Stimulated activated CD8-positive, alpha-beta memory T cell treated with anti-CD3 and anti-CD28 coated beads, Interleukin-7, amount 100 ng/mL, for 24 hours (primary cell): ENCODE results near the gene IFNGR2.
"Not testable (repeated sequence)": the region's sequence is repeated elsewhere in the genome, so short reads cannot be mapped to it uniquely, and the experiment has no call there.

Source experiments
- DNase-seq: peaks from one replicate; pipeline ENCODE4 v3.0.0-alpha.2; 2020; ENCODE audit warnings: low read depth

Gene IFNGR2

DNA sequence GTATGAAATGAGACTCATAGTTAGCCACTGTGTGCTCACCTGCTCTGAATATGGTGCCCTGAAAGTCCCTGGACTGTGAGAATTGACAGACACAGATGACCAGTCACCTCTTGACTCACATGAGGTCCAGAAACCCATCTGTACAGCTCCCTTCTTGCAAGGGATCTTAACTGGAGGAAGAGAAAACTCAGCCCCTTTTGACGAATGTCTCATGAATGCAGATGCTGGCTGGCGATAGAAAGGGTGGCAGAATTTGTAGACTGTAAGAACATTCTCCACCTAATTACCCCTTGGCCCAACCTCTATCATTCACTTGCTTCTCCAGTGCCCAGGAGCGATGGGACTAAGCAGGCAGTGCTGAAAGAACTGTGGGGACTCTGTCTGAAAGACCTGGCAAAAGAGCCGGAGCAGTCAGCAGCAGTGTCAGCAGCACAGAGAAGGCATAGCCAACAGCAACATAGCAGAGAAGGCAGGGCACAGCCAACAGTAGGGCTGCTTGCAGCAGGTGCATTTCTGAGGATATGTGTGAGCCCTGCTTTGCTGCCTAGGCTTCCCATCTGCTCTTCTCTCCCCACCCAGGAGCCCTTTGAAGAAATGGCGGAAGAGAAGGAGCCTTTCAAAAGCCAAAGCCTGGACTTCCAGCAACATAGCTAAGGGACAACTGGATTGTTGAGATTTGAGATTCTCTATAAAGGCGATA lies 25.8 kb upstream of the IFNGR2 start:
- DNase-seq: no peak

DNA sequence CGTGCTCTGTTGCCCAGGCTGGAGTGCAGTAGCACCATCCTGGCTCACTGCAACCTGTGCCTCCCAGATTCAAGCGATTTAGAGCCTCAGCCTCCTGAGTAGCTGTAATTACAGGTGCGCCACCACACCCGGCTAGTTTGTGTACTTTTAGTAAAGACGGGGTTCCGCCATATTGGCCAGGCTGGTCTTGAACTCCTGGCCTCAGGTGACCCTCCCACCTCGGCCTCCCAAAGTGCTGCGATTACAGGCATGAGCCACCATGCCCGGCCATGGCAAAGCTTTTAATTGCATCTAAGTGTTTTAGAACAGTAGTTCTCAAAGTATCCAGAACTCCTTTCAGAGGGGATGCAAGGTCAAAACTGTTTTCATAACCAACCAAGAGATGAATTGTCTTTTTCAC lies 25.1 kb upstream of the IFNGR2 start:
- DNase-seq: no peak

DNA sequence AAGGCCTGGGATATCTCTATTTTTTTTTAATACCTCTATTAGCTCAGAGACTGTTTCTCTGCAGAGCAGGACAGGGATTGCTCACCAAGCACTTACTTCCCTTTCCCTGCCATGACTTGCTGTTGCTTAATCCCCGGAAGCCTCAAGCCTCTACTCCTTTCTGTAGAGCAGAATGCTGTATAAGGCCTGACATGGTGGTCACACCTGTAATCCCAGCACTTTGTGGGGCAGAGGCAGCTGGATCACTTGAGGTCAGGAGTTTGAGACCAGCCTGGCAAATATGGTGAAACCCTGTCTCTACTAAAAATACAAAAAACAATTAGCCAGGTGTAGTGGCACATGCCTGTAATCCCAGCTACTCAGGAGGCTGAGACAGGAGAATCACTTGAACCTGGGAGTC lies 23.3 kb upstream of the IFNGR2 start:
- DNase-seq: not testable (repeated sequence)

DNA sequence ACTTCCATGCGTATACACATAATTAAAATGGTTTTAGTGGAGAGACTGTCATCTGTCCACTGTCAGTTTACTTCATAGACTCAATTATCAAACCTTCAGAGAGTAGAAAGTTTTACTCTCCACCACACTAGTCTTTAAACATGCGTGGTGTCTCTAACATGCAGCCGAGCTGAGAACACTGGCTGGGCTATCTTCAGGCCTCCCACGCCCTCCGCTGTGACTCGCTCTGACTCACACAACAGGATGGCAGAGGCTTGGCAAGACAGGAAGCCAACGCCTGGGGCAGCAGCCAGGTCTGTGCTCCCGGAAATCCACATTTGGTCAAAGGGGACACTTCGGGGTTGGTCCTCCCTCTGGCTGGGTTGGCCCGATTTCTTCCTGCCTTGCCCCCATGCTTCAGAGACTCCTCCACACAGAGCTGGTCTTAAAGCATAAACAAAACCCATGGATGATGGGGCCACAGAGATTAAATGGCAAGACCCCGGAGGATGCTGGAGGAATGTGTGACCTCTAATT lies 22.7 kb upstream of the IFNGR2 start:
- DNase-seq: peak; percentile 73

DNA sequence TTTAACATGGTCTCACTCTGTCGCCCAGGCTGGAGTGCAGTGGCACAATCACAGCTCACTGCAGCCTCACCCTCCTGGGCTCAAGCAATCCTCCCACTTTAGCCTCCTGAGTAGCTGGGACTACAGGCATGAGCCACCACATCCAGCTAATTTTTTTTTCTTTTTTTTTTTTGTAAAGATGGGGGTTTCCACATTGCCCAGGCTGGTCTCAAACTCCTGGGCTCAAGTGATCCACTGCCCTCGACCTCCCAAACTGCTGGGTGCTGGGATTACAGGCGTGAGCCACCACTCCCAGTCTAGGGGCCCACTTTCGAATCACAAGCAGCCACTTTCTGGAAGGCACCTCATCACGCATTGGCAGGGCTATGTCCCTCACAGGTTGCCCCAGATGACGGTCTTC lies 21.8 kb upstream of the IFNGR2 start:
- DNase-seq: not testable (repeated sequence)

DNA sequence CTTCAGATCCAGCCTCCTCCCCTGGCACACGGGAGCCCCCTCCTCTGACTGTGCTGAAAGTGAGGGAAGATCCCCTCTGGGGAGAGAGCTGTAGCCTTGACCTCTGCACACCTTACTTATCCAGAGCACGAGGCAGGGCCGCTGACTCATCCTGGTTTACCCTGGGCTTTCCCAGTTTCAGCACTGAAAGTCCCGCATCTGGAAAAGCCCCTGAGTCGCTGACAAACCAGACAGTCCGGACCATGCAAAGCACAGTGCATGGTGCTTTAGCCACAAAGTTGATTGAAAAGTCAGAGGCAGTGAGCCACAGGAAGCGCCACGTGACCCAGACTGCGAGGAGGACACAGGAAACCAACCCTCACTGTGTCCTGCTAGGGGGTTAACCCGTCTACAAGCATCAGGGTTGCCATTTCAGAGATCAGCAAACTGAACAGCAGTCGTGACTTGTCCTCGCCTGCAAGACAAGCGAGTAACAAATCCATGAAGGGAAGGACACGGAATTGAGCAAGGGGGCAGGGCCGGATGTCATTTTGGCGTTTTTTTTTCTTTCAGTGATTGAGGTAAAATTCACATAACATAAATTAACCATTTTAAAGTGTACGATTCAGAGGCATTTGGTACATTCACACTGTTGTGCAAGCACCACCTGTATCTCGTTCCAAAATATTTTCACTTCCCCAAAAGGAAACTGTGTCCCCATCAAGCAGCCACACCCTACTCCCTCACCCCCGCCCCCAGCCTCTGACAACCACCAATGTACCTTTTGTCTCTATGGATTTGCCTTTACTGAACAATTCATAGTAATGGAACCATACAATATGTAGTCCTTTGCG lies 19.9 kb upstream of the IFNGR2 start:
- DNase-seq: peak; percentile 46

DNA sequence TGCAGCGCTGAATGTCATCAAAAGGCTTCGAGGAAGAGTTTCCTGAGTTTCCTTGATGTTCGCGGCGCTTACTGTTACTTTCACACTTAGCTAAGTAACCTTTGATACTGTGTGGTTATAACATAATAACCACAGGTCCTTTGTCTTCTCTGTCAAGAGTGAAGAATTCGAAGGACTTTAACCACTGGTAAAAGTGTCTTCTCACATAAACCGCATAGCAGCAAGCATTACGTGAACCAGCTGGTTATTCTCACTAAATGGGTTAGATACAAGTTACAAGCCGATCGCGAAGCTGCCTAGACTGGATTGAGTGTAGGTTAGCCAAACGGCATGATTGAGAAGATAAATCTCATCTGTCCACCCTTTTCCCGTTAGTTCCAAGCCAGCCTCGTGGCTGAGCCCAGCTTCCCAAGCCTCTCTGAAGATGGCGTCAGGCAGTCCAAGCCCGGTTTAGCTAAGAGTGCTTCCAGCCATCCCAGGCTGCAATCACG lies 18.3 kb upstream of the IFNGR2 start:
- no peak for DNase-seq

DNA sequence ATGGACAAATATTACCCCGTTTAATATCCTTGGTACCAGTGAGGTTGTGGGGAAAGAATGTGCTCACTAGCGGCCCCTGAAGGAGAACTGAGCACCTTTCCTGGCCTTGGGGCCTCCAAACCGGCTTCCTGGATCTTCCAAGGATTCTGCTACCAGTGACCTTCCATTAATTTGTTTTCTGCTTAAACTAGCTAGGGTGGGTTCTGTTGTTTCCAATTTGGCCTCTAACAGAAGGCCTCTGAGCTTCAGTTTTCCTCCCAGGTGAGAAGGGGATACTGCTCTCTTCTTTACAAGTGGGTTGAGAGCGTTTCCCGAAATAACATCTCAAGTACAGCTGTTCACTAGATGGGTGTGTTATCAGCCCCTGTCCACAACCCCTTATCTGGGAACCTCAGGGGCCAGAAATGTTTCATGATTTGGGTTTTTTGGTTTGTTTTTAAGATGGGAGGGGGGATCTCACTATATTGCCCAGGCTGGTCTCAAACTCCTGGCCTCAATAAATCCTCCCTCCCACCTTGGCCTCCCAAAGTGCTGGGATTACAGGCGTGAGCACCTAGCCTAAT lies 16.9 kb upstream of the IFNGR2 start:
- no peak for DNase-seq

DNA sequence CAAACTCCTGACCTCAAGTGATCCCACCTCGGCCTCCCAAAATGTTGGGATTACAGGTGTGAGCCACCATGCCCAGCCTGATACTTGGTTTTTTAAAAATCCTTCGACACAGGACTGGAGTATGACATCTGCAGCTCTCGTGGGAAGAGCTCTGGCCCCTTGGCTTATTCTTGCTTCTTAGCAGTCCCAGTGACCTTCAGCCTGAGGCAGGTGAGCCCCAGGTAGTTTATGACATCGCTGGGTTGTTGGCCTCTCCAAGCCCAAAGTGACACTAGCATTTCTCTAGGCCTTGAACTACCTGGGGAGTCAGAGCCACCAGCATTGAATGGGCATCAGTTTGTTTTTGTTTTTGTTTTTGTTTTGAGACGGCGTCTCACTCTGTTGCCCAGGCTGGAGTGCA lies 15.9 kb upstream of the IFNGR2 start:
- no peak for DNase-seq

DNA sequence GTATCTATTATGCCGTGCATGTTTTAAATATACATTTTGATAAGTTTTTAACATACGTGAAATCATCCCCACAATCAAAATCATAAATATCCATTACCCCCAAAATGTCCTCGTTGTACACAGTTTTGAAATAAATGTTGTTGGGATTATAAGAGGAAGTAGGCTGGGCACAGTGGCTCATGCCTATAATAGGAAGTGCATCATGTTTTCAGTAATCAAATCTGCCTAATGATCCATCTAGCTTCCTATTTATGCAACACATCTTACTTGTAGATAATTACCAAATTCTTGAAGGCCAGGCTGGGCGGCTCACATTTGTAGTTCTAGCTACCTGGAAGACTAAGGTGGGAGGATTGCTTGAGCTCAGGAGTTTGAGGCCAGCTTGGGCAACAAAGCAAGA lies 15.0 kb upstream of the IFNGR2 start:
- no peak for DNase-seq

DNA sequence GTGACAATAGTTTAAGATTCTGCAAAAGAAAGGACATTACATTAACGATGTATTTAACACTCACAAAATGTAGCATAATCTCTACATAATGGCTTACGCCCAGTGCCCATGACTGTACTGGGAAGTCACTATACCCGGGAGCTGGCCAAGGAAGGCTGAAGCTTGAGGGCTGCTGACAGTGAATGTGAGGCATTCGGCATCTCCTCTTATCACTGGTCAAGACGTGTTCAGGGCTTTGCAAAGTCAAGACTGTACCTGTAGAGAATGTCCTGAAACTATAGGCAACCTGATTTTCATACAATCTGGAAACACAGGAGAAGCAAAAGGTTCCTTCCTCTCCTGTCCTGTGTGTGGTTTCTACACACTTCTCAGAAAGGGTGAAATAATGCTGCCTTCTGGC lies 12.7 kb upstream of the IFNGR2 start:
- DNase-seq: no peak

DNA sequence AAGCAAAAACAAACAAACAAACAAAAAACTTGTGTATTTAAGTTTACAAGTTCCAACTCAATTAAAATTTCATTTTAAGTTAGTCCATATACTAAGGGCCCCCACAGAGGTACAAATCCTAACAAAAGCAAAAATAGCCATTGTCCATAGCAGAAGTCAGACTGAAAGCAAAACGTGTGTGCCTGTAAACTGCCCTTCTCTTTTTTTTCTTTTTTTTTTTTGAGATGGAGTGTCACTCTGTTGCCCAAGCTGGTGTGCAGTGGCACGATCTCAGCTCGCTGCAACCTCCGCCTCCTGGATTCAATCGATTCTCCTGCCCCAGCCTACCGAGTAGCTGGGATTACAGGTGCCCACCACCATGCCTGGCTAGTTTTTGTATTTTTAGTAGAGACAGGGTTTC lies 11.6 kb upstream of the IFNGR2 start:
- DNase-seq: no peak

DNA sequence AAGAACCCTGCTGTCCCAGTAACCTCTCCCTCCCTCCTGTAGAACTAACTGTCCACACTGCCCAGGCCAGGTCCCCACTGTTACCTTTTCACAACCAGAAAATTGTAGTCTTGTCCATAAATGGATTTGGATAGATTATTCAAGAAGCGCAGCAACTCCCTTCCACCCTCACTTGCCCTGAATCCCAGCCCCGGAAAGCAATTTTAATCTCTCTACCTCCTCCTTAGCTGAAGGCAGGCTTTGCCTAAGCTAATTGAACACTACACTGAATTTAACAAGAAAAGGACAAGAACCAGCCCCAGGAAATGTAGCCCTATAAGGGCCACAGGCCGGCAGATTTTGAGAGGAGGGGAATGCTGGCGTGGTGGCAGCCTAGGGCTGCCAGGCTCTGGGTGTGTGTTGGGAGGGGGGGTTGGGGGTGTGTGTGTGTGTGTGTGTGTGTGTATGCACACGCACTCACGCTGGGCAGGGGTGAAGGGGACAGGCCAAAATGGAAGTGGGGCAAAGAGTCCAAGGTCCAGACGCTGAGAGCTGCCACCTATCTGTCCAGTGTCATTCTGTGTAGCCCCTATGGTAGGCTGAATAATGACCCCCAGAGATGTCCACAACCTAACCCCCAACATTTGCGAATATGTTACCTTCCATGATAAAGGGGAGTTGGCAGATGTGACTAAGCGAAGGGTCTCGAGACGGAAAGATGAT lies 10.8 kb upstream of the IFNGR2 start:
- DNase-seq: no peak

DNA sequence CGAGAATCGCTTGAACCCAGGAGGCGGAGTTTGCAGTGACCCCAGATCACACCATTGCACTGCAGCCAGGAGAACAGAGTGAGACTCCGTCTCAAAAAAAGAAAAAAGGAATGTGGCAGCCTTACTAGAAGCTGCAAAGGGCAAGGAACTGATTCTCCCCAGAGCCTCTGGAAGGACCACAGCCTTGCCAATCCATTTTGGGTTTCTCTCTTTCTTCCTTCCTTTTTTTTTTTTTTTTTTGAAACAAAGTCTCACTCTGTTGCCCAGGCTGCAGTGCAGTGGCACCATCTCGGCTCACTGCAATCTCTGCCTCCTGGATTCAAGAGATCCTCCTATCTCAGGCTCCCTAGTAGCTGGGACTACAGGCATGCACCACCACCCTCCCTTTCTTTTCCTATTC lies 9.9 kb upstream of the IFNGR2 start:
- no peak for DNase-seq

DNA sequence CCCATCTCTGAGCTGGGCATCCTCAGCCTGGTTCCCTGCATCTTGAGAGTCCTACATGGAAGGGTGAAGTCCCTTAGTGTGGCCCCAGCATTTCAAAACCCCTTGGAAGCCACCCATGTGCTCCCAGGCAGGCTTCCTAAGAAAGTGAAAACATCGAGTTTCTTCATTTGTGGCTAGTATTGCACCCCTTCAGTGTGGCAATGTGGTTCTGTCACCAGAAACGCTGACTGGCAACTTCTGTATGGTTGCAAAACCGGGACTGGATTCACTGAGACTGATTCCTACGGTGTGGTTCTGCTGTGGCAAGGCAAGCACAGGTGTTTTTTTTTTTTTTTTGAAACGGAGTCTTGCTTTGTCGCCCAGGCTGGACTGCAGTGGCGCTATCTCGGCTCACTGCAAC lies 9.0 kb upstream of the IFNGR2 start:
- DNase-seq: no peak

DNA sequence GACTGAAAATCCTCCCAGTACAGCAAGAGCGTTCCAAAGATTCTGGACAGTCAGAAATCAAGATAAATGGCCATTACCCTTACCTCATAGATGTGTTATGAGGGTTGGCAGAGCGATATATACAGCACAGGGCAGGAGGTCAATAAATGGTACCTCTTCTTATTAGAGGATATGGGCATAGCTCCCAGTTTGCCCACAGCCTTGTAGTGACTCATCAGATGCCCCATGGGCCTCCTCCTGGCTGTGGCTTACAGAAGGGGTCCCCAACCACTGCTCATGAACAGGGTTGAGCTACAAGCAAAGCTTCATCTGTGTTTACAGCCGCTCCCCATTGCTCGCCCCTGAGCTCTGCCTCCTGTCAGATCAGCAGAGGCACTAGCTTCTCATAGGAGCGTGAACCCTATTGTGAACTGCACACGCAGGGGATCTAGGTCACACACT lies 7.3 kb upstream of the IFNGR2 start:
- no peak for DNase-seq

DNA sequence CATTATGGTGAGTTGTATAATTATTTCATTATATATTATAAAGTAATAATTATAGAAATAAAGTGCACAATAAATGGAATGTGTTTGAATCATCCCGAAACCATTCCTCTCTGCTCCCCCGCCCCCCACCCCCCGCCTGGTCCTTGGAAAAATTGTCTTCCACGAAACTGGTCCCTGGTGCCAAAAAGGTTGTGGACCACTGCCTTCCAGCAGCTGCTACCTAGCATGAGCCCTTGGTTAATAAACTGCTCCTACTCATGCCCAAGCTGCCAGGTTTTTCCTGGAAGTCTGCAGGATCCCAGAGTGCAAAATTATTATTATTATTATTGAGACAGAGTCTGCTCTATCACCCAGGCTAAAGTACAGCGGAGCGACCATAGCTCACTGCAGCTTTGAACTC lies 6.8 kb upstream of the IFNGR2 start:
- DNase-seq: no peak

DNA sequence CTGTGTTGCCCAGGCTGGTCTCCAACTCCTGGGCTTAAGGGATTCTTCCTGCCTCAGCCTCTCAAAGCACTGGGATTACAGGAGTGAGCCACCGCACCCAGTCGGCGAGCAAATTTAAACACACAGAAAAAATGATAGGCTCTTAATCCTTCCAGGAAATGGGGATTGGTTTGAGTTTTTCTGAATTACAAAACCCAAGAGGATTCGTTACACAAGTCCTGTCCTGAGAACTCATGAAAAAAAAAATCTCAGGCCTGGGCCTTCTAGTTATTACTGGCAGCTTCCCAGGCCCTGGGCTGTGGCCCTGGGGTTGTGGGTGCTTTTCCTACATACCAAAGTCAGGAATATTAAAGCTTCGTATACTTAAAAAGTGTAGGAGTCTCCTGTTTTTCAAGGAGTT lies 6.3 kb upstream of the IFNGR2 start:
- DNase-seq: no peak

DNA sequence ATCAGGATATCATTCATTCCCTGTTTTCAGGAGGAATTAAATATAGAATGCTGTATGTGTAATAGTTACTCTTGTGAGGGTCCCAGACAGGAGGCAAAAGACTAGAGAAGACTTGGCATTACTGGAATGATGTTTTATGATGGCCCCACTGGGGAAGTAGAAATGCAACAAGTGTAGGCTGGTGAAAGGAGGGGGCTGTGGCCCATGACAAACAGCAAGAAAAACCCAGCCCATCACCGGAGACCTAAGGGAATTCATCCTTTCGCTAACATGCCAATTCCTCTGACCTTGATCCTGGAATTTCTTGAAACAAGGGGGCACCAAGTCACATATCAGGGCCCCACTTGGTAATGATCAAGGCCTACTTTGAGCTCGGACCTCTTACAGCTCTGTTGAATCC lies 5.5 kb upstream of the IFNGR2 start:
- no peak for DNase-seq

DNA sequence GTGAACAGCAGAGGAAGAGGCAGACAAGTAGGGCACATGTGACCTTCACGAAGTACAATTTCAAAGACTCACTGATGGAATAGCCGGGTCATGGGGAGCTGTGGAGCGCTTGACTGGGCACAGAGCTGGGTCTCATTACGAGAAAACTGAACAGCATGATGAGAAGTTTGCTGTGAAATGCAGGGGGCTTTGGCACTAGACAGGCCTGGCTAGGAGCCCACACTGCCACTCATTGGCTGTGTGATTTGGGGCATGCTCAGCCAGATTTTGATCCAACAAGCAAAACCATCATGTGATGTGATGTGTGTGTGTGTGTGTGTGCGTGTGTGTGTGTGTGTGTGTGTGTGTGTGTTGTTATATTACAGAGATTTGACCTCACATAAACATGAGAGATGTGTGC lies 4.9 kb upstream of the IFNGR2 start:
- DNase-seq: no peak

DNA sequence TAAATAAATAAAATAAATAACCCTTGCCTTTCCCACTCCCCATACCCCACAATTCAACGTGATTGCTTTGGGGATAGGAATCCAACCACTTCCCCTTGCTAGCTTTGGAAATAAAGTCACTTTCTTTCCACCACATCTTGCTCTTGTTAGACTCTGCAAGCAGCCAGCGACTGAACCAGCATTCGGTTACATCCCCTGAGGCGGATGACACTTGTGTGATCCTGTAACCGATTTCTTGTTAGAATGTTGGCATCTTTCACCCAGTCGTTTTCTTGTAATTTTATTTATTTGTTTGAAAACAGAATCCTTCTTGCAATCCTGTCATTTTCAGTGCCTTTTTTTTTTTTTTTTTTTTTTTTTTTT lies 1.6 kb upstream of the IFNGR2 start:
- DNase-seq: no peak
